Pons (tissue), 1 donor: ENCODE measurements around the gene OR8D2.
"Not testable (repeated sequence)": the region's sequence is repeated elsewhere in the genome, so short reads cannot be mapped to it uniquely, and the experiment has no call there.

Source experiments
- DNase-seq: peaks from one replicate; pipeline ENCODE4 v3.0.0-alpha.2; 2016; ENCODE audit warnings: low spot score

OR8D2 gene

DNA sequence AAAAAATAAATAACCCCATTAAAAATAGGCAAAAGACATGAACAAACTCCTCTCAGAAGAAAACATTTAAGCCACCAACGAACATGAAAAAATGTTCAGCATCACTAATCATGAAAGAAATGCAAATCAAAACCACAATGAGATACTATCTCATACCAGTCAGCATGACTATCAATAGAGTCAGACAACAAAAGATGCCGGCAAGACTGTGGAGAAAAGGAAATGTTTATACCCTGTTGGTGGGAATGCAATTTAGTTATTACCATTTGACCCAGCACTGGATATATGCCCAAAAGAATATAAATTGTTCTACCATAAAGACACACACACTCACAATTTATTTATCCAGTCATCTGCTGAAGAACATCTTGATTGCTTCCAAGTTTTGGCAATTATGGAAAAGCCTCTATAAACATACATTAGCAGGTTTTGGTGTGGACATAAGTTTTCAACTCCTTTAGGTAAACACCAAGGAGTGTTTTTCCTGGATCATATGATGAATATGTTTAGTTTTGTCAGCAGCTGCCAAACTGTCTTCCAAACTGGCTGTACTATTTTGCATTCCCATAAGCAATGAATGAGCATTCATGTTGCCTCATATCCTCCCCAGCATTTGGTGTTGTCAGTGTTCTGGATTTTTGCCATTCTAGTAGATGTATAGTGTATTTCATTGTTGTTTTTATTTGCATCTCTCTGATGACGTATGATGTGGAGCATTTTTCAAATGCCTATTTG, 34.2 kb downstream of the OR8D2 start:
- DNase-seq: no peak

DNA sequence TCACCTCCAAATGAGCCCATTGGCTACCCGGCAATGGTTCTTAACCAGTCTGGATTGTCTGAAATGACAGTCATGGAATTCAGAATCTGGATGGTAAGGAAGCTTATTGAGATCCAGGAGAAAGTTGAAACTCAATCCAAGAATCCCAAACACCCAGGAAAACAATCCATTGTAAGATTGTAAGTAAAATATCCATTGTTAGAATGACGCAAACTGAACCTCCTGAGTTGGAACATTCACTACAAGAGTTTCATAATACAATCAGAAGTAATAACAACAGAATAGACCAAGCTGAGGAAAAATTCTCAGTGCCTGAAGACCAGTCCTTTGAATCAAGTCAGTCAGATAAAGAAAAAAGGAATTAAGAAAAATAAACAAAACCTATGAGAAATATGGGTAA, 41.7 kb downstream of the OR8D2 start:
- no peak for DNase-seq

DNA sequence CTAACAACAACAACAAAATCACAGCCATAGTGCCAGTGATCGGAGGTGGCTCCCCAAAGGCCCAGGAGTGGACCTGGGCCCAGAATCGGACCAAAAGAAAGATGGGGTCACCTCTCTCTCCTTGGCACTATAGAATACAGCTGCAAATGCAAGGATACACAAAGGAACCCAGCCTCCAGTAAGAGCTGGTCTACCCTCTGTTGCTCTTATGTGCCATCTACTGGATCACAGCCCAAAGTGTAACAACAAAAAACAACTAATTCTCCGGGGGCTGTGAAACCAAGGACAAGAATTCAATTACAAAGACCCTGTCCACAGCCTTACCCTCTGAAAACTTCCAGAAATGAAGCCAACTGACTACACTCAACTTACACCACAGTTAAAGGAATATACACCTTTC, 42.2 kb downstream of the OR8D2 start:
- no peak for DNase-seq

DNA sequence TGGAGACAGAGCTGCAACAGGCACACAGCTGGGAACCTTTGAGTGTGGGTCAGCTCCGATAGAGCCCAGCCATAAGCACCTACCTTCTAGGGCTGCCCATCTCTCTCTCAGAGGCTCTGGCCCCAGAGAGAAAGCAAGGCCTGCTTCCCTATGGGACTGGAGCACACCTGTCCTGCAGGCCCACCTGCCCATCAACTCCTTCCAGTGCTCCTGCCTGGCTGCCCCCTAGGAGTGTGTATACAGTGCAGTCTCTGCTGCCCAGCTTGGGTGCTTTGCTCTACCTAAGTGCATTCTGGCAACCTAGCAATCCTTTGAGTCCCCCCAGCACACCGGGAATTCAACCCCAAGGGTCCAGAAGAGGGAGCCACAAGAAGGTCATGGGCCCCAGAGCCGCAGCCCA, 42.8 kb downstream of the OR8D2 start:
- DNase-seq: no peak

DNA sequence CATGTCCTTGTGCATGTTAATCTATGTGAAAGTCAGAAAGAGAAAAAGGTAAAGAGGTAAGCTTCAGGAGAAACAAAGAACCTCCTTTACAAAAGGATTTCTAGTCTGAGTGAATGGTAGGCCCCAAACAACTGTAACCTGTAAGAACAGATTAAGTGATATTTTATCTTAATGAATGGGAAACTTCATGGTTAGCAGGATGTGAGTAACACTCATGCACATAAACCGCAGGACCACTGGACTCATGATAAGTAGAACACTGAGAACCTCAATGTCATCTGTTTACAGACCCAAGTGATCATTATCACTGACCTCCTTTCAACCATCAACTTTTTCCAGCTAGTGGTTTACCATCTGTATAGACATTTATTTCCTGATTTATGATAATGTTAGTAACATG, 43.9 kb downstream of the OR8D2 start:
- no peak for DNase-seq

DNA sequence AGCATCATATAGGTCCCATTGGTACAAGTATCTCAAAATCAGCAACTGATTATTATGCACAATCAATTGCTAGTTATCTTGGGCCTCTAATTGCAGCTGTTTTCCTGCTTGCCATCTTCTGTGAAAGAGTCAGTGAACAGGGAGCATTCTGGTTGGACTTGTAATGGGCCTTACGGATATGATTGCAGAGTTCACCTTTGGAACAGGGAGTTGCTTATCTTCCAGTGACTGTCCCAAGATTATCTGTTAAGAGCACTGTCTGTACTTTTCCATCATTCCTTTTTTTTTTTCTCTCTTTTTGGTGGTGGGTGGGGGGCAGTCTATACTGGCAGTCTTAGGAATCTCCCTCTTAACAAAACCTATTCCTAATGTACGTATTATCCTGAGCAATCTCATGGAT, 46.0 kb downstream of the OR8D2 start:
- no peak for DNase-seq

DNA sequence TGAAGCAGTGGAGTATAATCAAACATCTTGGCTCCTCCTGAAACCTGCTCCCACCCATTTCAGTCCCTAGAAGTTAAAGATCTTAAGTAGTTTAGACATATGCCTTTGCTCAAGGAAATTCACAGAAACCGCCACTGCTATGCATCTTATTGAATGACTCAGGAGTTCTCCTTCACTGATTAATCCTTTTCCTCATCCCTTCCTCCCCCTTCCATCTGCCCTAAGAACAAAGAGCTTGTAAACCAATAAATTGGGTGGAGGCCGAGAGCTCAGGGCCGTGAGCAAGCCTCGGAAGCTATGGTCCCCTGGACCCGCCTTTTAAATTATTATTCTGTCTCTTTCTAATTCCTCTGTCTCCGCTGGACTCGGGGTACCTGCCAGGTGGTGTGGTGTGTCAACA, 49.1 kb downstream of the OR8D2 start:
- DNase-seq: not testable (repeated sequence)
